Smooth muscle cell (in vitro differentiated cells): ENCODE measurements around the gene BORCS5. TPM values are rescaled to one million over a fixed set of nuclear protein-coding genes. Genes with fewer than 3 reads are reported as not detected.

ENCODE experiments used
- DNase-seq: peaks from one replicate; lab custom pipeline; 2025; ENCODE audit not compliant: unreplicated experiment; lab: John Stamatoyannopoulos, UW
- H2AFZ ChIP-seq: fragments of 200-600 bp; sonication (generic); 2 replicates; pipeline ENCODE4 v1.6.0; 2016; ENCODE audit warnings: antibody characterized with exemption, low read depth, mild to moderate bottlenecking
- H3F3A ChIP-seq: fragments of 200-600 bp; sonication (generic); 2 replicates; pipeline ENCODE4 v1.6.0; 2017; ENCODE audit warnings: antibody characterized with exemption, low read depth
- H3K27ac ChIP-seq: fragments of 200-600 bp; sonication (generic); 2 replicates; pipeline ENCODE4 v1.5.1; 2016; ENCODE audit warnings: low read depth, mild to moderate bottlenecking
- H3K27me3 ChIP-seq: fragments of 200-600 bp; sonication (generic); 2 replicates; pipeline ENCODE4 v1.6.1; 2016; ENCODE audit warnings: low read depth, mild to moderate bottlenecking
- H3K36me3 ChIP-seq: fragments of 200-600 bp; sonication (generic); 2 replicates; pipeline ENCODE4 v1.5.1; 2016; ENCODE audit warnings: low read depth
- H3K4me1 ChIP-seq: fragments of 200-600 bp; sonication (generic); 2 replicates; pipeline ENCODE4 v1.5.1; 2016; ENCODE audit warnings: low read depth
- H3K4me2 ChIP-seq: fragments of 200-600 bp; sonication (generic); 2 replicates; pipeline ENCODE4 v1.6.0; 2016; ENCODE audit warnings: mild to moderate bottlenecking
- H3K4me3 ChIP-seq: fragments of 200-600 bp; sonication (generic); 2 replicates; pipeline ENCODE4 v1.5.1; 2016; ENCODE audit warnings: mild to moderate bottlenecking
- H3K79me2 ChIP-seq: fragments of 200-600 bp; sonication (generic); 2 replicates; pipeline ENCODE4 v1.6.0; 2016; ENCODE audit warnings: low read depth, mild to moderate bottlenecking
- H3K9ac ChIP-seq: fragments of 200-600 bp; sonication (generic); 2 replicates; pipeline ENCODE4 v1.6.0; 2016; ENCODE audit warnings: low read depth
- H3K9me3 ChIP-seq: fragments of 200-600 bp; sonication (generic); replicated peaks from 2 replicates; pipeline ENCODE4 v1.5.1; 2016; ENCODE audit warnings: low read depth
- H4K20me1 ChIP-seq: fragments of 200-600 bp; sonication (generic); 2 replicates; pipeline ENCODE4 v1.6.0; 2016; ENCODE audit warnings: low read depth
- CTCF ChIP-seq: fragments of 200-600 bp; sonication (generic); IDR thresholded peaks from 2 replicates; pipeline ENCODE4 v1.5.1; 2017; ENCODE audit warnings: borderline replicate concordance, mild to moderate bottlenecking, antibody characterized with exemption; ENCODE audit not compliant: insufficient read depth, poor library complexity, severe bottlenecking
- WGBS: methylation state at CpG from one replicate; pipeline ENCODE4 v1.1.7; 2016; ENCODE audit warnings: low lambda C conversion rate; 5-methylcytosine and 5-hydroxymethylcytosine counted together
- polyA plus RNA-seq: library from polyadenylated mRNA; unstranded; fragments of >200 nt; fragmentation: Nextera tagmentation; extraction: Ambion mirVana; gene quantifications from 2 replicates; pipeline ENCODE4 v1.2.1, GENCODE V29; 2016
- total RNA-seq: library from RNA; depleted of rRNA; stranded (reverse); fragments of >200 nt; gene quantifications from 2 replicates; pipeline ENCODE4 v1.2.3, GENCODE V29; 2014

BORCS5 gene
- total and polyA plus RNA-seq, 2 experiments from 2014 or later = 11.2 to 11.7 TPM

GRCh38 chr12:12378616-12379015 is 21.7 kb downstream of the BORCS5 start:
- Histone ChIP-seq H3K4me3 (no peak overlapping the region), H3K27me3 (no peaks in the 10 kb centered on the region), H3K36me3 (no peaks in the 10 kb centered on the region), H3K9ac (no peak overlapping the region), H3K79me2 (no peaks in the 10 kb centered on the region), H3K9me3 (no peaks in the 10 kb centered on the region), H4K20me1 (no peaks in the 10 kb centered on the region), H3K4me2 (no peak overlapping the region), H2AFZ (no peak overlapping the region), H3K4me1 (no peaks in the 10 kb centered on the region), H3K27ac (no peak overlapping the region), H3F3A (no peaks in the 10 kb centered on the region)
- no peak for DNase-seq
- 85% methylated on average over 2 of the region's 2 CpGs for WGBS
- no peak for TF ChIP-seq CTCF

GRCh38 chr12:12379831-12380730 is 23.2 kb downstream of the BORCS5 start:
- H2AFZ ChIP-seq = no peak overlapping the region
- H3K9me3 ChIP-seq = no peaks in the 10 kb centered on the region
- no peaks in the 10 kb centered on the region for H3K36me3 ChIP-seq
- no peak overlapping the region for H3K27ac ChIP-seq
- H3K4me1 ChIP-seq = peaks cover 9% of the 10 kb centered on the region
- no peaks in the 10 kb centered on the region for H3K27me3 ChIP-seq
- DNase-seq = no peak
- H3K4me3 ChIP-seq = no peak overlapping the region
- H3K4me2 ChIP-seq = no peak overlapping the region
- no peaks in the 10 kb centered on the region for H3K79me2 ChIP-seq
- H3F3A ChIP-seq = no peaks in the 10 kb centered on the region
- no peak overlapping the region for H3K9ac ChIP-seq
- H4K20me1 ChIP-seq = no peaks in the 10 kb centered on the region
- WGBS = 95% methylated on average over 4 of the region's 4 CpGs
- TF ChIP-seq CTCF = no peak

GRCh38 chr12:12380949-12381593 is 24.2 kb downstream of the BORCS5 start:
- Histone ChIP-seq H3K36me3 (no peaks in the 10 kb centered on the region), H3K79me2 (no peaks in the 10 kb centered on the region), H3K9me3 (no peaks in the 10 kb centered on the region), H3K27me3 (no peaks in the 10 kb centered on the region), H3K9ac (no peak overlapping the region), H3K4me3 (no peak overlapping the region), H3K4me2 (no peak overlapping the region), H2AFZ (no peak overlapping the region), H4K20me1 (no peaks in the 10 kb centered on the region), H3K4me1 (peaks cover 11% of the 10 kb centered on the region), H3K27ac (no peak overlapping the region), H3F3A (no peaks in the 10 kb centered on the region)
- over 99% methylated on average over 6 of the region's 6 CpGs for WGBS
- no peak for DNase-seq
- TF ChIP-seq CTCF = no peak
